ENCODE measurements around the gene RAPH1. TPM values are rescaled to one million over a fixed set of nuclear protein-coding genes. Genes with fewer than 3 reads are reported as not detected.

The RAPH1 gene
- total and polyA plus RNA-seq, 9 of the 15 experiments (the other 6 are each of a cell fraction or from before 2014, with no cell fraction given): 0.07 to 0.71 (median 0.27) TPM

DNA sequence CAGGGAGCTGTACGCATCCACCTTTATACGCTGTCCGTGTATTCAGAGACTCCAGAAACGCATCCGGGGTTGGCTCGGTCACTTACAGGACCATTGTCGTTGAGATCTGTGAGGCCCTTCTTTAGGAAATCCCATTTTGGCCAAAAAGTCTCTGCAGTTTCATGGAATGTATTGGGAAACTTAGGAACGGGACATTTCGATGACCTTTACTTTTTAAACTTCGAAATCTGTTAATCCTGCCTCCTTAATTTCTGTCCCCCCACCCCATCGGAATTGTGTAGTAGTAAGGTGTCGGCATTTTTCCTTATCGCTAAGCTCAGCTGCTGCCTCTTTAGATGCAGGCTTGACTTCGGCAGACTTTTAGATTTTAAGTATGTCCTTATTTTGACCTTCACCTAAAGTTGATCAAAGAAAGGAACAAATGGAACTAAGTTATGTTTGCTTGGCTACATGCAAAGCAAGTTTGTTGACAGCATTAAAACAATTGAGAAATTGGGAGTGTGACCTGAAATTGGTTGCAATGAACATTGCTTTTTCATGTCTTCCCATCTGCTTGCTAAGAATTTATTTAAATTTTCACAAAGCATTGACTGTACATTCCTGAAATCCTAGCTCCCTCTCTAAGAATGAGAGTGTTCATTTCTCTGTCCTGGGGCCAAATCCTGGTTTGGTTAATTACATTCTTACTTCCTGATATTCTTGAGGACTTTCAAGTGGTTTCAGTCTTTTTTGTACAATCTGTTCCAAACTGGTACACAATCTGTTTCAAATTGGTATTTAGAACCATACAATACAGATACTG, 884 bp upstream of the RAPH1 start:
- H3K9me1 ChIP-seq (ENCODE audit: control insufficient read depth, insufficient read depth, low read length): no peaks in the 10 kb centered on the region
- in situ Hi-C loops (cut with MboI): no loop called here
- H3K4me2 ChIP-seq (ENCODE audit: insufficient read depth, low read length): peak overlapping the region; percentile 92
- H4K20me1 ChIP-seq (replicated peaks; ENCODE audit: control insufficient read depth, insufficient read depth, low read length): peaks cover 3% of the 10 kb centered on the region; the same call in 1 of the 2 replicates
- H3K9me3 ChIP-seq (replicated peaks; ENCODE audit: control insufficient read depth, insufficient read depth, low read depth, low read length): 0 out of 2 replicates have a peak, but pooled peaks cover 3% of the 10 kb centered on the region
- ChIA-PET POLR2A (no interaction called here), CTCF (ENCODE audit: low intra/inter-chr PET ratio) (interaction anchor here (0.6 kb wide), 1 partner anchor 102 kb away, joined by 3 read pairs; no protein-coding TSS in a partner anchor)
- H3K4me3 ChIP-seq: peak overlapping the region; percentile 64
- TF ChIP-seq DMBX1 (CRISPR knock-in tag; IDR thresholded peaks at IDR 0.05; ENCODE audit: borderline replicate concordance): no peak
- peak; percentile 73 for TF ChIP-seq HNRNPLL (IDR thresholded peaks at IDR 0.05; ENCODE audit: low read depth, low read length, poor library complexity, severe bottlenecking)
- TF ChIP-seq FOXJ3 (CRISPR knock-in tag; IDR thresholded peaks at IDR 0.05): no peak
- TF ChIP-seq NCOA4 (IDR thresholded peaks at IDR 0.05; ENCODE audit: partially characterized antibody): no peak
- peak; percentile 65; the same call in 1 of the 2 replicates for TF ChIP-seq ESRRA (IDR thresholded peaks at IDR 0.05; ENCODE audit: borderline replicate concordance, low read depth)
- peak; percentile 62; the same call in 1 of the 2 replicates for TF ChIP-seq DPF2 (IDR thresholded peaks at IDR 0.05)
- 0 out of 2 replicates have a peak, but pooled peaks have one; percentile 24 for TF ChIP-seq TCF3 (CRISPR knock-in tag; IDR thresholded peaks at IDR 0.05)
- TF ChIP-seq CBFA2T3 (IDR thresholded peaks at IDR 0.05): peak; percentile 47
- no peak for TF ChIP-seq FOXK2 (conservative IDR thresholded peaks at IDR 0.05 in 1 of 2, IDR thresholded peaks at IDR 0.05 in 1 of 2; ENCODE audit: low read depth in 2 of 2)
- TF ChIP-seq CCNT2 (IDR thresholded peaks at IDR 0.05; ENCODE audit: borderline replicate concordance, extremely low read depth, insufficient read length, low read depth, low read length): no peak
- TF ChIP-seq SMAD2 (IDR thresholded peaks at IDR 0.05; ENCODE audit: low read depth, low read length): no peak
- no peak for TF ChIP-seq MAFF (IDR thresholded peaks at IDR 0.05; ENCODE audit: low read length)
- no peak for TF ChIP-seq CHD1 (IDR thresholded peaks at IDR 0.05; ENCODE audit: low read length)
- TF ChIP-seq TAL1 (IDR thresholded peaks at IDR 0.05): peak; percentile 37; the same call in 1 of the 2 replicates
- TF ChIP-seq LEF1 (IDR thresholded peaks at IDR 0.05): 0 out of 2 replicates have a peak, but pooled peaks have one; percentile 22
- TF ChIP-seq ZNF274 (IDR thresholded peaks at IDR 0.05; ENCODE audit: borderline replicate concordance, low read depth, low read length): no peak
- no peak for TF ChIP-seq CBFA2T2 (conservative IDR thresholded peaks at IDR 0.05)
- 0 out of 2 replicates have a peak, but pooled peaks have one; percentile 11 for TF ChIP-seq POLR2AphosphoS5 (IDR thresholded peaks at IDR 0.05; ENCODE audit: control insufficient read depth, insufficient read depth, low read depth, low read length)
- TF ChIP-seq ZFX (CRISPR knock-in tag; IDR thresholded peaks at IDR 0.05): 0 out of 2 replicates have a peak, but pooled peaks have one; percentile 10
- peak; percentile 63 for TF ChIP-seq ARID1B (IDR thresholded peaks at IDR 0.05)
- no peaks in the 10 kb centered on the region for H3K79me2 ChIP-seq (ENCODE audit: control insufficient read depth, insufficient read depth, low read length)
- under 1% methylated on average over 14 of the region's 14 CpGs for WGBS (ENCODE audit: insufficient coverage, low coverage, missing lambda C conversion rate)
- DNase-seq (ENCODE audit: extremely low read depth in 1 of 4, low spot score in 3 of 4) (peak; percentile 14 to 37 (median 29)), ATAC-seq (peak; percentile 13; the same call in 2 of the 3 replicates), FAIRE-seq (peak; percentile 37)
- H2AFZ ChIP-seq (ENCODE audit: low read depth, low read length): peak overlapping the region; percentile 97
- H3K9ac ChIP-seq (ENCODE audit: insufficient read depth in 1 of 2, low read depth in 2 of 2, low read length in 2 of 2): peak overlapping the region; percentile 72 to 93
- peak overlapping the region; percentile 73 for H3K27ac ChIP-seq (ENCODE audit: extremely low read depth, low read depth, low read length)
- H3K4me1 ChIP-seq (replicated peaks in 1 of 2; ENCODE audit: control insufficient read depth in 2 of 2, insufficient read depth in 2 of 2, low read length in 2 of 2): peaks cover 5 to 8% of the 10 kb centered on the region in 2 experiments; a peak in 4 of 5 replicates
- no peaks in the 10 kb centered on the region for H3K36me3 ChIP-seq (ENCODE audit: control insufficient read depth, insufficient read depth, low read length)
- TSS peak; percentile 76 for BruUV-seq (replicated peaks)
- H3K27me3 ChIP-seq (ENCODE audit: control insufficient read depth in 2 of 2, insufficient read depth in 2 of 2, low read length in 2 of 2): peaks cover 4 to 6% of the 10 kb centered on the region in 2 experiments; a peak in 1 of 5 replicates
- intact Hi-C loops (cut with micrococcal nuclease): no loop called here

Measured in K562 (cell line).